ENCODE data around the gene CREBBP. TPM values are rescaled to one million over a fixed set of nuclear protein-coding genes. Genes with fewer than 3 reads are reported as not detected.

CREBBP gene
- total RNA-seq, 1 donor from 2014 or later: 43.7 TPM

DNA sequence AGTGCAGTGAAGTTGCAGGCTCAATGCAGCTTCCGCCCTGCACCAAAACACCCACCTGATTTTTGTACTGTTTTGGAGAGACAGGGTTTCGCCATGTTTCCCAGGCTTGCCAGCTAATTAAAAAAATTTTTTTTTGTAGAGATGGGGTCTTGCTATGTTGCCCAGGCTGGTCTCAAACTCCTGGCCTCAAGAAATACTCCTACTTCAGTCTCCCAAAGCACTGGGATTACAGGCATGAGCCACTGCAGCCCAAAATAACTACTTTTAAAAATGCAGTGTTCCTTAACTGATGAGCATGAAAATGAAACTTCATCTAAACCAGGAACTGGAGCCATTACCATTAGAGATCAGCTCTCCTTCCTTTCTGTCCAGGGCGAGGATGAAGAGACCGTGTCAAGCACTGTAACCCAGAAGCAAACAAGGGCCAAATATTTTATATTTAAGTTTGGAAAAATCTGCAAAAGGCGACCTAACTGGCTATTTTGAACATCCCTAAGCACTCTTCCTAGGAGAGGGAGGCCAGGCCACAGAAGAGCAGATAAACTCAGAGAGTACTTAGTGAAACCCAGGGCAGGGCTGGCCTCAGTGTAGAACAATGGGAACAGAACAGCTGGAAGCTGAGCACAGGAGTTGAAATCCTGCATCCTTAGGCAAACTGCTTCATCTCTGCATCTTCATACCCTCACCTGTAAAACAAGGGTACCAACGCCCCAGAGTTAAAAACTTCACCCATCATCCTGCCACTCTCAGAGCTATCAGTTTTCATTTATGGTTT is 24.0 kb downstream of the CREBBP start:
- no peak for DNase-seq (ENCODE audit: low read depth)

DNA sequence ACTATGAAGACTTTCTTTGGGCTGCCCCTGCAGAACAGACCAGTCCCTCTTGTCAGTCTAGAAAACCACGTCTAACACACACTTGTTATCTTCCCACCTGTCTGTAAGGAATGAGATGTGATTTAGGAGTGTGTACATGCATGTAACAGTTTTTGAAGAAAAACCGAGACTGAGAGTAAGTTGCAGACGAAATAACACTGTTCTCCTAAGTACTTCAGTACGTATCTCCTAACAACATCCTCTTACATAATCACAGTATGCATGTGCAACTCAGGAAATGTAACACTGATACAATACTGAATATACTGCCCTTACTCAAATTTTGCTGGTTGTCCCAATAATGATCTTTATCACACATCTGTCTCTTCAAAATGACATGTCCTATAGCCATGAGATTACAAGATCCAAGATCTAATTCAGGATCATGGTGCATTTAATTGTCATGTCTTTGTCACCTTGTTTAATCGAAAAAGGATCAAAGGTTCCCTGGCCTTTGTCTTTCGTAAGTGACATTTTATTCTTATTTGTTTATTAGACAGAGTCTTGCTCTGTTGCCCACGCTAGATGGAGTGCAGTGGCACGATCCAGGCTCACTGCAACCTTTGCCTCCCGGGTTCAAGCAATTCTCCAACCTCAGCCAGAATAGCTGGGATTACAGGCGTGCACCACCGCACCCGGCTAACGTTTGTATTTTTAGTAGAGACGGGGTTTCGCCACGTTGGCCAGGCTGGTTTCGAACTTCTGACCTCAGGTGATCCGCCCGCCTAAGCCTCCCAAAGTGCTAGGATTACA is 25.6 kb downstream of the CREBBP start:
- DNase-seq (ENCODE audit: low read depth): no peak

DNA sequence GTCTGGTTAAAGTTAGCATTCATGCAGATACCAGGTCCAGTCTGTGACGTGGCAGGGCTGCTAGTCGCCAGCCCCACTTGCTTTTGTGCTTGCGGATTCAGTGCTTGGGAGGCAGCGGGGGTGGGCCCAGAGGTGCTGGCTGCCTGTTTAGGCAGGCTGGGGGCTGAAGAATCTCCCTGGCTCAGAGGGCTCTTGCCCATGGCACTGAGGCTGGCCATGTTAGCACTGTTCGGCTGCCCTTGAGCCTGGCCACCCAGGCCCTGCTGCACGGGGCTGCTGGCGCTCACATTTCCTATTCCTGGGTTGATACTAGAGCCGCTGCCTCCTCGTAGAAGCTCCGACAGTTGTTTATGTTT is 30.0 kb downstream of the CREBBP start:
- DNase-seq (ENCODE audit: low read depth): no peak

DNA sequence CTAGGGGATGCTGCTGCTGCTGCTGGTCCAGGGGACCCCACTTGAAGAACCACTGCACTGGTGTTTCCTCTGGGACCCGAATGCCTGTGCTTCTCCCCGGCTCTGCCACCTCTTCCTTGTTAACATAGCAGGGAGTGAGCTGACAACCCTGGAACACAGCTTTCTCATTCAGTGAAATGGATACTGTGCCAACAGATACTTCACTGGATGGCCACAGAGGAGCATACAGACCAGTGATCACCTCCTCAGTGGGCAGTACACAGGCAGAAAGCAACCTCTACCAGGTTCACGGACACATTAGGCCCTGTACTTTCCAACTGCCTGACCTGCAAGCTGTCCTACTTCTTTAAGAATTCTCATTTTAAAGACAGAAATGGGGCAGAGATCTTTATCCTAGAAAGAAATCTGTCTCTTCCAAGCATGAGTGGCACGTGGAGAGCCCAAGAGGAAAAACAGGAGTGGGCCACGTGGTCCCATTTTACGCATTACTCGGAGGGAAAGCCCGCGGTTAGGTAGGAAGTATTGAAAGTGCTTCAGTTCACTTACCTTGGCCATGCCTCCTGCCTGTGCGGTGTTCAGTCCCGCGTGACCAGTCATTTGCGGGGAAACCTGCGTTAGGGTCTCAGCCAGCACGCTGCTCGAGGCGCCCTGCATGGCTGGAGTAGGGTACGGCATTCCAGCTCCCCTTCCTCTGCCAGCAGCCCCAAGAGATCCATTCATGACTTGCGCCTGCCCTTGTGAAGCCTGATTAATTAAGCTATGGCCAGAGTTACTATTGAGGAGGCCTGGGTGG is 30.6 kb downstream of the CREBBP start:
- DNase-seq (ENCODE audit: low read depth): no peak

DNA sequence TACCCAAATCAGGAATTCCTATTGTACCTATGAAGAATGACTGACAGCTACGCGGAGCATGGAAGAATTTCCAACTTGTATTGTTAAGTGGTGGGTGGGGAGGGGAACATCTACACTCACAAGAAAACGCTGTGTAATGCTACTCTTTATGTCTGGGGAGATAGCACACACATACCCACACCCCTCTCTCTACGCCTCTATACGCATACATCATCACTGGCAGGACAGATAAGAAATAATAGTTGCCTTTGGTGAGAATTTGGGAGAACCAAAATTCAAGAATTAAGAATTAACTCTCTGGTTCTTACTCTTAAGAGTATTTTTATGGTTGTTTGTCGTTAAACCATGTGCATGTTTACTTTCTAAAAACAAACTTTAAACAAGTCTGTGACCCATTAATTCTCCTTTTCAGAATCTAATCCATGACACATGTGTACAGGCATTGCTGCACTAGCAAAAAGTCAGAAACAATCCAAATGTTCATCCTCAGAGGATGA is 33.9 kb downstream of the CREBBP start:
- DNase-seq (ENCODE audit: low read depth): no peak

DNA sequence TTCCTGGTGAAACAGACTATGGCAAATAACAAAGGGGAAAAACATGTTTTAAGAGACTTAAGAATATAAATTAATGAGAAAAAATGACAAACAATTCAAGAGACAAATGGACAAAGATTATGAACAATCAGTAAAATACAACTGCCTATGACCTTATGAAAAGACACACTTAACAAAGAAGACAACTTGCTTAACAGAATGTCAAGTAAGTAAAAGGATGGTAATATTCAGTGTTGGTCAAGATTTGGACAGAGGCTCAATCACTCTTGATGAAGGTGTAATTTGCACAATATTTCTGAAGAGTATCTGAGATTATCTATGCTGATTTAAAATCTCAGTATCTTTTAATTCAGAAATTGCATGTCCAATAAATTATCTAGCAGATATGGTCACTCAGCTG is 34.4 kb downstream of the CREBBP start:
- DNase-seq (ENCODE audit: low read depth): no peak

DNA sequence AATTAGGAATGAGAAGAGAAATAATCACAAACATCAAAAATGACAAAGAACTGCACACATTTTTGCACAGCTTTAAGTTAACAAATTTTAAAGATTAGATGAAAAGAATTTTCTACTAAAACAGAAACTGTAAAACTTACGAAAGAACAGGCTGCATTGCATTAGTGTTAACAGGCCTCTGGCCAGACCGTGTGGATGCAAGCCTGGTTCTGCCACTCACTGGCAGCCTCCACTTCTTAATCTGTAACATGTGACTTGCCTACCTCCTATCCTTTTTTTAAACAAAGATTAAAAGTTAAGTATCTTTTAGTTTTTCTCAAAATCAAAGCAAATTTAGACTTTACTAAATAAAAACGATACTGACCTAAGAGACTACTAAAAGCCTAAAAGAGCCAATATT is 37.5 kb downstream of the CREBBP start:
- DNase-seq (ENCODE audit: low read depth): no peak

DNA sequence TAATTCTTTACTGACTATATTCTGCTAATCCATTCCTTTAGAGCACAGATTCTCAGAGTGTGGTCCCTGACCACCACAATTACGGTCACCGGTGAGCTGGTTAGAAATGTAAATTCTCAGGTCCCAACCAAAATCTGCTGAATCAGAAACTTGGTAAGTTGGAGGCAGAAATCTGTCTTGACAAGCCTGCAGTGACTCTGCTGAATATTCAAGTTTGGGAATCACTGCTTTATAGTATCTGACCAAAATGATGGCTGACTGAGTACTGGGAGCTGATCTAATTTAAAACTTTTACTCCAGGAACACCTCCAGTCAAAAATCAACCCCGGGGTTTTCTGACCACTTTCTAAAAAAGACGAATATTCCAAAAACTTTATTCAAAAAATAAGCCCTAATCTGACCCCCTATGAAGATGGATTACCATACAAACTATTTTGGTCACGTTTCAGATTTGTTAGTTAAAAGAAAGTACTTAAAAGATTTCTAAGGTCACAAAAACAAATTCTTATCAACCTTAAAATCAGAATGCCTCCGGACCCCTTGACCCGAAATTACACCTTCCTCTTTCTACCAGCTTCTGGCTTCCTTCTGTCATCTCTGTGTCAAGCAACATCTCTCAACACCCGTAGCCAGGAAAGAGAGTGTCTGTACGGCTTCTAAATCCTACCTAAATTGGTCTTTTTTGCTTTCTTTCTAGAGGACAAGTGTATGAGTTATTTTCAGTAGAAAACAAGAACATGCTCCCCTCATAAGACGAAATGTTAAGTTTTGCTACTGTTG is 38.6 kb downstream of the CREBBP start:
- DNase-seq (ENCODE audit: low read depth): no peak

DNA sequence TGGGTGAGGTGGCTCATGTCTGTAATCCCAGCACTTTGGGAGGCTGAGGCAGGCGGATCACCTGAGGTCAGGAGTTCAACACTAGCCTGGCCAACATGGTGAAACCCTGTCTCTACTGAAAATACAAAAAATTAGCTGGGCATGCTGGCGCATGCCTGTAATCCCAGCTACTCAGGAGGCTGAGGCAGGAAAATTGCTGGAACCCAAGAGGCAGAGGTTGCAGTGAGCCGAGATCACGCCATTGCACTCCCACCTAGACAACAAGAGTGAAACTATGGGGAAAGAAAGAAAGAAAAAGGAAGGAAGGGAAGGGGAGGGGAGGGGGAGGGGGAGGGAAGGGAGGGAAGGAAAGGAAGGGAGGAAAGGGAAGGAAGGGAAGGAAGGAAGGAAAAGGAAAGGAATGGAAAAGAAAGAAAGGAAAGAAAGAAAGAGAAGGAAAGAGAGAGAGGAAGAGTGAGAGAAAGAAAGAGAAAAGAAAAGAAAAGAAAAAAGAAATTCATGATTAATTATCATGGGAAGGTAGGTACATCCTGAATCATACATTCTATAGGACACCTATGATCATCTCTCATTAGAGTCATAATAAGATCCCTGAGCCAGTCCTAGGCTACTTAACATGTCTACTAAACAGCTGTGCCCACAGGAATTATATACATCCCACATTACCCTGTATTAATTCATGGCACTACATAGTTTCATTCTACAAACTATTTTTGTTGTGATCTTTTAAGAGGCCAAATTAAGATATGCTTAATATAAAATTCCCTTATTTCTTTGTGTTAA is 40.9 kb downstream of the CREBBP start:
- DNase-seq (ENCODE audit: low read depth): no peak

DNA sequence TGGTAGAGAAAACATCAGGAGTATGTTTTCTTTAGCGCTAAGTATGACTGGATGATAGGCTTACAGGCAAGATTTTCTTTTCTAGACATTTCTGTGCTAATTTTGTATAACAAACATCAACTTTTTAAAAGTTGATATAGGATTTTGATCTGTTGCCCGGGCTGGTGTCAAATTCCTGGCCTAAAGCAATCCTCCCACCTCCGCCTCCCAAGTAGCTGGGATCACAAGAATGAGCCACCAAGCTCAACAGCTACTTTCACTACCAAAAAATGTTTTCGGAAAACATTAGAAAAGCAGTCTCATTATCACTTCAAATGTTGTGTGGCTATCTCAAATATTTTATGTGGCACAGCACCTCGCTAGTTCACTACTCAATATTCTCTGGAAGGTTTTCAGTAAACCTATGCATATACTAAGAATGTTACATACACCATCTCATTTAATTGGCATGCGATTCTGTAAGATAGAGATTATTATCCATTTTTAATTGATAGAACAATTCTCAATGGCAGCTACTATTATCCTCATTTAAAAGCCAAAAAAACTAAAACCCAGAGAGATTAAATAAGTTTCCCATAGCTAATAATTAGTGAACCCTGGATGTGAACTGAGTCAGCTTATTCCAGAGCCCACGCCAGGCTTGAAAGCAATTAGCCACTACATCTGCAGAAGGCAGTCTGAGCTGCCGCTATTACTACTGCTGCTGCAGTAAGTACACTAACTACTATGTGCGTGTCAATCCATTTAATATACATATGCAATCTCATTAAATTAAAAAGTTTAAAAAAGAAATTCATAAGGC is 41.7 kb downstream of the CREBBP start:
- peak; percentile 59 for DNase-seq (ENCODE audit: low read depth)

DNA sequence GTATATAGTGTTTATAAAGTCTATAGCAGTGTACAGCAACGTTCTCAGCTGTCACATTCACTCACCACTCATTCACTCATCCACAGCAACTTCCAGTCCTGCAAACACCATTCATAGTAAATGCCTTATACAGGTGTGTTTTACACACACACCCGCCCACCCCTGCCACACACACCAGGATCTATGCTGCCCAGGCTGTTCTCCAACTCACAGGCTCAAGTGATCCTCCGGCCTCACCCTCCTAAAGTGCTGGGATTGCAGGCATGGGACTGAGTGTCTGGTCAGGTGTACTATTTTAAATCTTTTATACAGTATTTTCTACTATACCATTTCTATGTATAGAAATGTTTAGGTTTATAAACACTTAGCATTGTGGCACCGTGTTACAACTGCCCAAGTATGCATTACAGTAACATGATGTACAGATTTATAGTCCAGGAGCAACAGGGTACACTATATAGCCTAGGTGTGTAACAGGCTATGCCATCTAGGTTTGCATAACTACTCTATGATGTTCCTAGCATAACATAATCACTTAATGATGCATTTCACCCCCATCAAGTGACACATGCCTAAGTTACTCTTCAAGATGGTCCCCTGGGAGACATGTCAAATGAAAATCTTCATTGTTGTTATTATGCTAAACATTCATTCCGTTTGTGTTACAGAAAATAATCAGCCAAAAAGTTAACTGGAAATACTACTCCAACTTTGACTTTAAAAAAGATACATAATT is 42.5 kb downstream of the CREBBP start:
- DNase-seq (ENCODE audit: low read depth): no peak

DNA sequence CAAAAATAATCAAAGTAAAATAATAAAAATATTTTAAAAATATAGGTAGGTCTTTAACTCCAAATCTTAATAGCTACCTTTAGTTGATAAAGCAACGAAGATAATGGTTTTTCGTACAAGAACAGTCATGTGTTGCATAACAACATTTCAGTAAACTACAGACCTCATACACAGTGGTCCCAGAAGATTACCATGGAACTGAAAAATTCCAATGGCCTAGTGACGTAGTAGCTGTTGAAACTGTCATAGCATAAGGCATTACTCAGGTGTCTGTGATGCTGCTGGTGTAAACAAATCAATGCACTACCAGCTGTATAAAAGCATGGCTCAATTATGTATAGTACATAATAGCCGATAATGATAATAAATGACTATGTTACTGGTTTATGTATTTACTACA is 43.9 kb downstream of the CREBBP start:
- DNase-seq (ENCODE audit: low read depth): no peak

DNA sequence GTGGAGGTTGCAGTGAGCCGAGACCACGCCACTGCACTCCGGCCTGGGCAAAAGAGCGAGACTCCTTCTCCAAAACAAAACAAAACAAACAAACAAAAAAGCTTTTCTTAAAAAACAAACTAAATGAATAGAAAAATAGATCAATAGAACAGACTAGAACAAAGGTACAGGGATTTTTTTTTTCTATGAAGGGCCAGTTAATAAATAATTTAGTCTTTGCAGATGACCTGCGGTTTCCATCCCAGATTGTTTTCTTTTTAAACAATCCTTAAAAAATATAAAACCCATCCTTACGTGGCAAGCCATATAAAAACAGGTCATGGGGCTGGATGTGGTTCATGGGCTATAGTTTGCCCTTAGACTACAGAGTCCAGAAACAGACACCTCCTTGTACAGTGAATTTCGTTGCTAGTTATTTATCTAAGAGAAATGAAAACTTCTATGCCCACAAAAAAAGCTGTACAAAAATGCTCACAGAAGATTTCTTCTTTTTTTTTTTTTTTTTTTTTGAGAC is 45.4 kb downstream of the CREBBP start:
- peak; percentile 21 for DNase-seq (ENCODE audit: low read depth)

DNA sequence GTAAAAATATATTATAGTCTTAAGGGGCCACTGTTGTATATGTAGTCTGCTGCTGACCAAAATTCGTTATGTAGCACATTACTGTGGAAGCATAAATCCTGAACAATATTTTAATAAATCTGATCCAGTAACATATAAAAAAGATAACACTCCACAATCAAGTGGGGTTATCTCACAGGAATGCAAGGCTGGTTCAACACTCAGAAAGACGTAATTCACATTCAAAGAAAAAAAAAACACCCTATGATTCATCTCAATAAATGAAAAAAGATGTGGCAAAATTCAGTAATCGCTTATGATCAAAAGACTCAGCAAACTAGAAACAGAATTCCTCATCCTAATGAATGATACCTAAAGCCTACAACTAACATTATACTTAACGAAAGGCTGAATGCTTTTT is 47.8 kb downstream of the CREBBP start:
- DNase-seq (ENCODE audit: low read depth): no peak

DNA sequence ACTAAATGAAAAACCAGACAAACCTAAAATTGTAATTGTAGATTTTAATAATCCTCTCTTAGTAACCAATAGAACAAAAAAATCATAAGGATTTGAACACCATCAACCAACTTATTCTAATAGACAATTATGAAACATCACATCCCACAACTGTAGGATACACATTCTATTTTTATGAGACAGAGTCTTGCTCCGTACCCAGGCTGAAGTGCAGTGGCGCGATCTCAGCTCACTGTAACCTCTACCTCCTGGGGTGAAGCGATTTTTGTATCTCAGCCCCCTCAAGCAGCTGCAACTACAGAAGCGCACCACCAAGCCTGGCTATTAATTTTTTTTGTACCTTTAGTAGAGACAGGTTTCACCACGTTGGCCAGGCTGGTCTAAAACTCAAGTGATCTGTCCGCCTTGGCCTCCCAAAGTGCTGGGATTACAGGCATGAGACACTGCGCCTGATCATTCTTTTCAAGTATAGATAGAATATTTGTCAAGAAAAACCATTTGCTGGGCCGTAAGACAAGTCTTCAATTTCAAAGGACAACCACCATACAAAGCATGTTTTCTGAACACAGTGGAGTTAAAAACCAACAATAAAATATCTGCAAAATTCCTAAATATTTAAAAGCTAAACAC is 49.8 kb downstream of the CREBBP start:
- DNase-seq (ENCODE audit: low read depth): no peak

DNA sequence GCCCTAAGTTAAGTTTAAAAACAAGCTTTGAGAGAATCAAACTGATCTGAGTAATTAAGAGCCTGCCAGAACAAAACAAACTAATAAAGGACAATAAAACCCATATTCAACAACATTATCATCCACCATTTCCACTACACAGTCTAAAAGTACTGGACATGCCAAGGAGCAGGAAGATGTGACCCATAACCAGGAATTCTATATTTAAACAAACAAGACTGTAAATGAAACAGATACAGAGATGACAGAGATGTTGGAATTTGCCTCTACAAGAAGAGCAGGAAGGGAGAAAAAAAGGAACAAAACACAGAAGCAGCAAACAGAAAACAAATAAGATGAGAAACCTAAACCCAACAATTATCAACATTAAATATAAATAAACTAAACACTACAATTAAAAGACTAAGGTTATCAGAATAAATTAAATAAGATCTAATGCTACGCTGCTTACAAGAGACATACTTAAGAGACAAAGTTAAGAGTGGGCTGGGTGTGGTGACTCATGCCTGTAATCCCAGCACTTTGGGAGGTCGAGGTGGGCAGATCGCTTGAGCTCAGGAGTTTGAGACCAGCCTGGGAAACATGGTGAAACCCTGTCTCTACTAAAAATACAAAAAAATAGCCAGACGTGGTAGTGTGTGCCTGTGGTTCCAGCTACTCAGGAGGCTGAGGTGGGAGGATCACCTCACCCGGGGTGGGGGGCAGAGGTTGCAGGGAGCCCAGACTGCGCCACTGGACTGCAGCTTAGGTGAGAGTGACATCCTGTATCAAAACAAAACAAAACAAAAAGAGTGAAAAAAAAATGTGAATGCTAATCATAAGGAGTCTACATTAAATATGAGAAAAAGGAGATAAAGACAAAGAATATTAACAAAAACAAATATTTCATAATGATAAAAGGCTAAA is 50.6 kb downstream of the CREBBP start:
- no peak for DNase-seq (ENCODE audit: low read depth)

DNA sequence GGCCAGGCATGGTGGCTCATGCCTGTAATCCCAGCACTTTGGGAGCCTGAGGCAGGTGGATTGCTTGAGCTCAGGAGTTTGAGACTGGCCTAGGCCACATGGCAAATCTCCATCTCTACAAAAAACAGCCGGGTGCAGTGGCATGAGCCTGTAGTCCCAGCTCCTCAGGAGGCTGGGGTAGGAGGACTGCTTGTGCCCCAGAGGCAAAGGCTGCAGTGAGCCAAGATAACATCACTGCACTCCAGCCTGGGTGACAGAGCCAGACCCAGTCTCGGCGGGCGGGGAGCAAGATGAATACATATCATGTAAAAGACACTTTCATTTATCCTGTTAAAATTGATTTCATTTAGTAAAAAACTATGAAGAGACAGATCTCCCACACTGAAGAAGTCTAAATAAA is 54.6 kb downstream of the CREBBP start:
- no peak for DNase-seq (ENCODE audit: low read depth)
